Spleen (tissue), 11 donors: ENCODE results near the gene HDDC2. TPM values are rescaled to one million over a fixed set of nuclear protein-coding genes. Genes with fewer than 3 reads are reported as not detected.

ENCODE experiments used
- DNase-seq: peaks from one replicate; pipeline ENCODE4 v3.0.0-alpha.2; 2020
- H3K27ac ChIP-seq, 8 donors: fragments of 200-600 bp; sonication (generic) in 7 of 8; 1 replicate in 4 of 8; 2 replicates in 4 of 8; pipeline versions ENCODE4 v1.5.0 to v1.8.0; 2016 to 2021; ENCODE audit warnings: inconsistent platforms in 4 of 8, mild to moderate bottlenecking in 4 of 8, moderate library complexity in 1 of 8
- H3K27me3 ChIP-seq, 7 donors: fragments of 200-600 bp; sonication (generic) in 6 of 7; replicated peaks in 1 of 7; 1 replicate in 4 of 7; 2 replicates in 3 of 7; pipeline versions ENCODE4 v1.5.0 to v1.8.0; 2016 to 2021; ENCODE audit warnings: inconsistent platforms in 3 of 7, mild to moderate bottlenecking in 1 of 7
- H3K36me3 ChIP-seq, 6 donors: fragments of 200-600 bp; sonication (generic) in 5 of 6; 1 replicate in 4 of 6; 2 replicates in 2 of 6; pipeline versions ENCODE4 v1.5.0 to v1.8.0; 2016 to 2021; ENCODE audit warnings: inconsistent platforms in 2 of 6
- H3K4me1 ChIP-seq, 6 donors: fragments of 200-600 bp; sonication (generic) in 5 of 6; 1 replicate in 3 of 6; 2 replicates in 3 of 6; pipeline versions ENCODE4 v1.5.0 to v1.8.0; 2016 to 2021; ENCODE audit warnings: inconsistent platforms in 3 of 6
- H3K4me3 ChIP-seq, 8 donors: fragments of 200-600 bp; sonication (generic) in 7 of 8; 1 replicate in 4 of 8; 2 replicates in 4 of 8; pipeline versions ENCODE4 v1.5.0 to v1.8.0; 2016 to 2021; ENCODE audit warnings: inconsistent platforms in 4 of 8, mild to moderate bottlenecking in 4 of 8, moderate library complexity in 2 of 8
- H3K9me3 ChIP-seq, 8 donors: fragments of 200-600 bp; sonication (generic) in 7 of 8; 1 replicate in 4 of 8; 2 replicates in 4 of 8; pipeline versions ENCODE4 v1.5.0 to v1.8.0; 2016 to 2021; ENCODE audit warnings: inconsistent platforms in 4 of 8
- CTCF ChIP-seq, 11 experiments: fragments of 200-600 bp in 7 of 11; fragments of 450-650 bp in 4 of 11; sonication (generic) in 4 of 11; IDR thresholded peaks in 8 of 11; conservative IDR thresholded peaks in 3 of 11; 1 replicate in 7 of 11; 2 replicates in 4 of 11; pipeline versions ENCODE4 v1.4.0 to v1.8.0; 2016 to 2021; ENCODE audit warnings: antibody characterized with exemption in 11 of 11, inconsistent platforms in 4 of 11, mild to moderate bottlenecking in 1 of 11
- POLR2A ChIP-seq, 3 donors: fragments of 450-650 bp; IDR thresholded peaks; one replicate each; pipeline ENCODE4 v1.5.1; 2017; ENCODE audit warnings: antibody characterized with exemption in 3 of 3, mild to moderate bottlenecking in 1 of 3
- POLR2AphosphoS5 ChIP-seq, 3 donors: sonication (generic); formaldehyde crosslinking; IDR thresholded peaks; one replicate each; pipeline ENCODE4 v1.5.1; 2017; ENCODE audit warnings: antibody characterized with exemption in 3 of 3
- WGBS, 5 donors: extraction: QIAGEN DNeasy Blood & Tissue Kit in 3 of 5; methylation state at CpG; one replicate each; pipeline versions ENCODE4 v1.1.5 to v1.1.7; 2013 to 2018; 5-methylcytosine and 5-hydroxymethylcytosine counted together
- intact Hi-C: fragments of 100-400 bp; cut with DNase I; formaldehyde crosslinking; loops from one replicate; pipeline ENCODE4 v1.15.0; 2023; ENCODE audit warnings: low total_unique reads
- polyA plus RNA-seq, 3 donors: library from polyadenylated mRNA; stranded (reverse); fragments of 200-250 nt; gene quantifications; one replicate each; pipeline ENCODE4 v1.2.1, GENCODE V29; 2013
- total RNA-seq, 7 donors: library from RNA; depleted of rRNA in 3 of 7; stranded (reverse); fragments of >200 nt in 3 of 7; fragmentation: NEBNext Ultra II Directional in 4 of 7; extraction: Animal tissue kit (Norgen Biotek cat#: 25700) in 4 of 7; gene quantifications; one replicate each; pipeline versions ENCODE4 v1.1.0 to v1.2.1, GENCODE V29; 2016 to 2021
- donor health status: healthy with polysubstance abuse.
- donor health status: DM: no; HTN: no; CAD: no; lungs with moderate emphysema.
- donor health status: DM: no; HTN: no; CAD: no.
- donor health status: Bipolar disorder and iron deficiency.
- donor health status: healthy.
- donor health status: DM: no; HTN: no; CAD: no.
- donor health status: DM: yes; HTN: yes; CAD: no.

HDDC2 gene
- total and polyA plus RNA-seq, 10 donors: 22.4 to 68.7 (median 38.7) TPM

GRCh38 chr6:125245109-125245508, 56.7 kb downstream of the HDDC2 start:
- no peak for DNase-seq
- Histone ChIP-seq H3K9me3 (peaks cover 0 to 41% (median 37%) of the 10 kb centered on the region in 8 donors), H3K36me3 (no peaks in the 10 kb centered on the region), H3K4me3 (no peak overlapping the region), H3K27ac (no peak overlapping the region), H3K27me3 (no peaks in the 10 kb centered on the region), H3K4me1 (no peaks in the 10 kb centered on the region)
- TF ChIP-seq CTCF (IDR thresholded peaks at IDR 0.05 in 8 of 11, conservative IDR thresholded peaks at IDR 0.05 in 3 of 11): no peak
- no peak for TF ChIP-seq POLR2A (IDR thresholded peaks at IDR 0.05)
- WGBS, 5 donors: 92 to 98% (median 94%) methylated on average over 4 of the region's 4 CpGs
- intact Hi-C loops: no loop called here

DNA sequence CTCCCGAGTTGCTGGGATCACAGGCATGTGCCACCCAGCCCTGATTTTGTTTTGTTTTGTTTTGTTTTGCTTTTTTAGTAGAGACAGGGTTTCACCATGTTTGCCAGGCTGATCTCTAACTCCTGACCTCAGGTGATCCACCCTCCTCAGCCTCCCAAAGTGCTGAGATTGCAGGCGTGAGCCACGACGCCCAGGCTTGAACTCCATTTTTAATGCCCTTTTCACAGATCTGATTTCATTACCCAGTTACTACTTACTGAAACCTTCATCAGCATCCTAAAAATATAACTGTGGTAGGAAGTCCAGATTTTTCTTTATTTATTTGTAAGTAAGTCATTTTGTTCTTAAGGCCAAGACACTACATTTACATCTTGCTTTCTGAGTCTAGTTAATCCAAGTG, 64.0 kb downstream of the HDDC2 start:
- no peaks in the 10 kb centered on the region for H3K4me1 ChIP-seq
- WGBS, 5 donors: 90 to 93% (median 92%) methylated on average over 4 of the region's 4 CpGs
- TF ChIP-seq POLR2AphosphoS5 (IDR thresholded peaks at IDR 0.05): no peak
- no peak for TF ChIP-seq CTCF (IDR thresholded peaks at IDR 0.05 in 8 of 11, conservative IDR thresholded peaks at IDR 0.05 in 3 of 11)
- no peak for TF ChIP-seq POLR2A (IDR thresholded peaks at IDR 0.05)

GRCh38 chr6:125236536-125237327, 65.0 kb downstream of the HDDC2 start:
- intact Hi-C loops: no loop called here
- no peaks in the 10 kb centered on the region for H3K4me1 ChIP-seq
- no peaks in the 10 kb centered on the region for H3K36me3 ChIP-seq
- H3K4me3 ChIP-seq: no peak overlapping the region
- no peak for TF ChIP-seq POLR2AphosphoS5 (IDR thresholded peaks at IDR 0.05)
- TF ChIP-seq POLR2A (IDR thresholded peaks at IDR 0.05): no peak
- no peak for TF ChIP-seq CTCF (IDR thresholded peaks at IDR 0.05 in 8 of 11, conservative IDR thresholded peaks at IDR 0.05 in 3 of 11)
- no peak overlapping the region for H3K27ac ChIP-seq
- no peak for DNase-seq
- 74 to 89% (median 81%) methylated on average over 5 of the region's 5 CpGs for WGBS, 5 donors
- H3K27me3 ChIP-seq: no peaks in the 10 kb centered on the region
- H3K9me3 ChIP-seq: peaks cover 0 to 26% (median 19%) of the 10 kb centered on the region in 8 donors

More for the DNA sequence above, 64.0 kb downstream of the HDDC2 start:
- Histone ChIP-seq H3K4me3 (no peak overlapping the region), H3K36me3 (no peaks in the 10 kb centered on the region), H3K9me3 (peaks cover 0 to 35% (median 30%) of the 10 kb centered on the region in 8 donors), H3K27me3 (no peaks in the 10 kb centered on the region), H3K27ac (no peak overlapping the region)
- no peak for DNase-seq
- intact Hi-C loops: no loop called here

- 71 to 86% (median 76%) methylated on average over 3 of the region's 3 CpGs for WGBS, 5 donors
- no peaks in the 10 kb centered on the region for H3K9me3 ChIP-seq
- H3K27ac ChIP-seq: peak overlapping the region in 1 of 8 donors; percentile 35
- TF ChIP-seq CTCF (IDR thresholded peaks at IDR 0.05 in 8 of 11, conservative IDR thresholded peaks at IDR 0.05 in 3 of 11) (no peak), POLR2AphosphoS5 (IDR thresholded peaks at IDR 0.05) (no peak), POLR2A (IDR thresholded peaks at IDR 0.05) (no peak)
- no peak overlapping the region for H3K4me3 ChIP-seq
- DNase-seq: no peak
- H3K27me3 ChIP-seq: no peaks in the 10 kb centered on the region
- no peaks in the 10 kb centered on the region for H3K36me3 ChIP-seq
- no peaks in the 10 kb centered on the region for H3K4me1 ChIP-seq
- intact Hi-C loops: no loop called here
Measured at GRCh38 chr6:125233202-125233601, 68.6 kb downstream of the HDDC2 start.
